GM12872 (cell line): Measurements from ENCODE around the gene SORBS2.

Source experiments
- CTCF ChIP-seq: IDR thresholded peaks from 3 replicates; pipeline ENCODE4 v1.5.1; 2011; ENCODE audit warnings: low read depth, mild to moderate bottlenecking, low read length, moderate library complexity; ENCODE audit not compliant: insufficient read depth

Gene SORBS2

GRCh38 chr4:185821029-185821419 lies 9.0 kb upstream of the SORBS2 start:
- no peak for TF ChIP-seq CTCF

- no peak for TF ChIP-seq CTCF
Measured at GRCh38 chr4:185820146-185821028, 8.4 kb upstream of the SORBS2 start.

GRCh38 chr4:185819144-185819543 lies 7.2 kb upstream of the SORBS2 start:
- TF ChIP-seq CTCF = no peak

- no peak for TF ChIP-seq CTCF
Measured at GRCh38 chr4:185817403-185817818, 5.4 kb upstream of the SORBS2 start.

GRCh38 chr4:185813133-185813532 lies 1.1 kb upstream of the SORBS2 start:
- TF ChIP-seq CTCF = no peak

GRCh38 chr4:185810746-185811508 lies 1.1 kb downstream of the SORBS2 start:
- no peak for TF ChIP-seq CTCF

- no peak for TF ChIP-seq CTCF
Measured at GRCh38 chr4:185809533-185810071, 2.4 kb downstream of the SORBS2 start.
